GM12878 (cell line): ENCODE data around the gene GLT1D1.

Experiments
- ATF7 ChIP-seq: fragments of 450-650 bp; IDR thresholded peaks from 2 replicates; pipeline ENCODE4 v1.6.1; 2016; ENCODE audit warnings: low read depth, mild to moderate bottlenecking
- BRCA1 ChIP-seq: IDR thresholded peaks from 2 replicates; pipeline ENCODE4 v1.6.1; 2011; ENCODE audit warnings: low read depth, low read length, improper control_type of control experiment
- CEBPB ChIP-seq, 2 experiments: fragments of 150-350 bp in 1 of 2; IDR thresholded peaks; 2 replicates each; pipeline ENCODE4 v1.6.1; 2012 to 2014; ENCODE audit warnings: low read depth in 2 of 2, low read length in 2 of 2, borderline replicate concordance in 1 of 2, inconsistent platforms in 1 of 2
- EP300 ChIP-seq, 2 experiments: fragments of 150-350 bp in 1 of 2; IDR thresholded peaks; 2 replicates each; pipeline ENCODE4 v1.6.1; 2011 to 2012; ENCODE audit warnings: low read depth in 2 of 2, low read length in 2 of 2, borderline replicate concordance in 1 of 2, improper control_type of control experiment in 1 of 2, inconsistent platforms in 1 of 2; ENCODE audit not compliant: control insufficient read depth in 1 of 2
- MAX ChIP-seq: IDR thresholded peaks from 2 replicates; pipeline ENCODE4 v1.6.1; 2012; ENCODE audit warnings: low read depth, low read length, improper control_type of control experiment
- PBX3 ChIP-seq: IDR thresholded peaks from 2 replicates; pipeline ENCODE4 v1.6.1; 2011; ENCODE audit warnings: mild to moderate bottlenecking, low read depth, low read length, moderate library complexity; ENCODE audit not compliant: insufficient replicate concordance
- POLR2A ChIP-seq: IDR thresholded peaks from 2 replicates; pipeline ENCODE4 v1.6.1; 2011; ENCODE audit warnings: low read depth, mild to moderate bottlenecking, low read length
- RAD21 ChIP-seq: IDR thresholded peaks from 2 replicates; pipeline ENCODE4 v1.6.1; 2011; ENCODE audit warnings: mild to moderate bottlenecking, low read depth, low read length, moderate library complexity; ENCODE audit not compliant: insufficient read depth
- SMC3 ChIP-seq: IDR thresholded peaks from 2 replicates; pipeline ENCODE4 v1.6.1; 2011; ENCODE audit warnings: low read length, improper control_type of control experiment, borderline replicate concordance
- SUPT20H ChIP-seq: IDR thresholded peaks from 2 replicates; pipeline ENCODE4 v1.6.1; 2011; ENCODE audit warnings: low read depth, mild to moderate bottlenecking, low read length, moderate library complexity, borderline replicate concordance; ENCODE audit not compliant: control insufficient read depth
- ZZZ3 ChIP-seq: IDR thresholded peaks from 2 replicates; pipeline ENCODE4 v1.6.1; 2011; ENCODE audit warnings: low read depth; ENCODE audit not compliant: control insufficient read depth, insufficient read length

GRCh38 chr12:128819293-128820144, 33.8 kb upstream of the GLT1D1 start:
- no peak for TF ChIP-seq SMC3
- TF ChIP-seq POLR2A = peak; percentile 23; the same call in 1 of the 2 replicates
- no peak for TF ChIP-seq ZZZ3
- TF ChIP-seq RAD21 = no peak
- TF ChIP-seq ATF7 = no peak
- TF ChIP-seq MAX = no peak
- TF ChIP-seq BRCA1 = no peak
- TF ChIP-seq EP300 (IDR thresholded peaks at IDR 0.05; ENCODE audit: borderline replicate concordance in 1 of 2, control insufficient read depth in 1 of 2, low read depth in 2 of 2, low read length in 2 of 2) = no peak
- TF ChIP-seq PBX3 = no peak
- no peak for TF ChIP-seq SUPT20H
- no peak for TF ChIP-seq CEBPB (IDR thresholded peaks at IDR 0.05; ENCODE audit: borderline replicate concordance in 1 of 2, low read depth in 2 of 2, low read length in 2 of 2)
